ENCODE measurements around the gene ZBTB17.

Gene ZBTB17

DNA sequence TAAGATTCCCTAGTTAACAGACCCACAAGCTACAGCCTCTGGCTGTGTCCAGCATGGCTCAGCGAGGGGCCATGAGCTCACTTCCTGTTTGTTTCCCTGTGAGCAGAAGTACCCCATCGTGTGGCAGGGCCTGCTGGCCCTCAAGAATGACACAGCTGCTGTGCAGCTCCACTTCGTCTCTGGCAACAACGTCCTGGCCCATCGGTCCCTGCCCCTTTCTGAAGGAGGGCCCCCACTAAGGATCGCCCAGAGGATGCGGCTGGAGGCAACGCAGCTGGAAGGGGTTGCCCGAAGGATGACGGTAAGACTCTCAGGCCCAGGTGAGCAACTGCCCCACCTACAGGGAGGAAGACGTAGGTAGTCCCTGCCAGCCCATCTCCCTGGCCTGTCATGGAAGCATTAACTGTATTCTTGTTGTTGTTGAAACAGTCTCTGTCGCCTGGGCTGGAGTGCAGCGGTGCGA is 38.2 kb downstream of the ZBTB17 start:
- no peak for TF ChIP-seq EZH2phosphoT487 (IDR thresholded peaks at IDR 0.05; ENCODE audit: borderline replicate concordance, low read length)
- TF ChIP-seq, protein P1, sequence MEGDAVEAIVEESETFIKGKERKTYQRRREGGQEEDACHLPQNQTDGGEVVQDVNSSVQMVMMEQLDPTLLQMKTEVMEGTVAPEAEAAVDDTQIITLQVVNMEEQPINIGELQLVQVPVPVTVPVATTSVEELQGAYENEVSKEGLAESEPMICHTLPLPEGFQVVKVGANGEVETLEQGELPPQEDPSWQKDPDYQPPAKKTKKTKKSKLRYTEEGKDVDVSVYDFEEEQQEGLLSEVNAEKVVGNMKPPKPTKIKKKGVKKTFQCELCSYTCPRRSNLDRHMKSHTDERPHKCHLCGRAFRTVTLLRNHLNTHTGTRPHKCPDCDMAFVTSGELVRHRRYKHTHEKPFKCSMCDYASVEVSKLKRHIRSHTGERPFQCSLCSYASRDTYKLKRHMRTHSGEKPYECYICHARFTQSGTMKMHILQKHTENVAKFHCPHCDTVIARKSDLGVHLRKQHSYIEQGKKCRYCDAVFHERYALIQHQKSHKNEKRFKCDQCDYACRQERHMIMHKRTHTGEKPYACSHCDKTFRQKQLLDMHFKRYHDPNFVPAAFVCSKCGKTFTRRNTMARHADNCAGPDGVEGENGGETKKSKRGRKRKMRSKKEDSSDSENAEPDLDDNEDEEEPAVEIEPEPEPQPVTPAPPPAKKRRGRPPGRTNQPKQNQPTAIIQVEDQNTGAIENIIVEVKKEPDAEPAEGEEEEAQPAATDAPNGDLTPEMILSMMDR (IDR thresholded peaks at IDR 0.05; ENCODE audit: low read depth, low read length, poor library complexity, severe bottlenecking), result no peak
- H3K27ac ChIP-seq (ENCODE audit: low read depth, low read length), result no peak overlapping the region

DNA sequence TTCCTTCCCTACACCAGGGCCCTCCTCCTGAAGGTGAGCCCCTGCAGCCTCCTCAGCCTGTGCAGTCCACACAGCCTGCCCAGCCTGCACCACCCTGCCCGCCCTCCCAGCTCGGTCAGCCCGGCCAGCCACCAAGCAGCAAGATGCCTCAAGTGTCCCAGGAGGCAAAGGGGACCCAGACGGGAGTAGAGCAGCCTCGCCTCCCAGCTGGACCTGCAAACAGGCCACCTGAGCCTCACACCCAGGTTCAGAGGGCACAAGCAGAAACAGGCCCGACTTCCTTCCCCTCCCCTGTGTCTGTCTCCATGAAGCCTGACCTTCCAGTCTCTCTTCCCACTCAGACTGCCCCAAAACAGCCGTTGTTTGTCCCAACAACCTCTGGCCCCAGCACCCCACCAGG is 38.8 kb downstream of the ZBTB17 start:
- TF ChIP-seq EZH2phosphoT487 (IDR thresholded peaks at IDR 0.05; ENCODE audit: borderline replicate concordance, low read length), result no peak
- TF ChIP-seq, protein P1 (IDR thresholded peaks at IDR 0.05; ENCODE audit: low read depth, low read length, poor library complexity, severe bottlenecking), result no peak
- Histone ChIP-seq H3K36me3 (ENCODE audit: control insufficient read depth, low read length) (peaks cover 94% of the 10 kb centered on the region), H3K27ac (ENCODE audit: low read depth, low read length) (no peak overlapping the region)

More for the DNA sequence above, 38.2 kb downstream of the ZBTB17 start:
- no peaks in the 10 kb centered on the region for H3K27me3 ChIP-seq (ENCODE audit: control insufficient read depth, low read length)
- H3K9me3 ChIP-seq (ENCODE audit: control insufficient read depth, insufficient read depth, low read length), result no peaks in the 10 kb centered on the region
- H3K9me2 ChIP-seq (replicated peaks; ENCODE audit: control insufficient read depth, low read length), result no peaks in the 10 kb centered on the region
- no peaks in the 10 kb centered on the region for H3K4me1 ChIP-seq (ENCODE audit: control insufficient read depth, low read length)
- H4K20me1 ChIP-seq (ENCODE audit: control insufficient read depth, insufficient read depth, low read depth, low read length), result no peaks in the 10 kb centered on the region
- no peaks in the 10 kb centered on the region; the same call in 1 of the 2 replicates for H3K79me2 ChIP-seq (ENCODE audit: control insufficient read depth, low read length)
- peaks cover 9% of the 10 kb centered on the region; the same call in 1 of the 2 replicates for H3F3A ChIP-seq (ENCODE audit: control insufficient read depth, insufficient read depth)
- H3K4me3 ChIP-seq (ENCODE audit: low read length), result no peak overlapping the region
- no peak overlapping the region for H3K4me2 ChIP-seq (ENCODE audit: low read length)
- H3K36me3 ChIP-seq (ENCODE audit: control insufficient read depth, low read length), result peaks cover 94% of the 10 kb centered on the region

DNA sequence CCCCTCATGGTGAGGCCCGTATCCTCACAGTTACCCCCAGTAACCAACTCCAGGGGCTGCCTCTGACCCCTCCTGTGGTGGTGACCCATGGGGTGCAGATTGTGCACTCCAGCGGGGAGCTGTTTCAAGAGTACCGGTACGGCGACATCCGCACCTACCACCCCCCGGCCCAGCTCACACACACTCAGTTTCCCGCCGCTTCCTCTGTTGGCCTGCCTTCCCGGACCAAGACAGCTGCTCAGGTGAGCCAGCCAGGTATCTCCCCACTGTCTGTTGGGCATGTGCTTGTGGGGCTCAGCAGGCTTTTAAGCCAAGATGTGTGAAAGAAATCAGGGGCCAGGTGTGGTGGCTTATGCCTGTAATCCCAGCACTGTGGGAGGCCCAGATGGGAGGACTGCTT is 39.9 kb downstream of the ZBTB17 start:
- H3K36me3 ChIP-seq (ENCODE audit: control insufficient read depth, low read length), result peaks cover 94% of the 10 kb centered on the region
- peaks cover 9% of the 10 kb centered on the region; the same call in 1 of the 2 replicates for H3F3A ChIP-seq (ENCODE audit: control insufficient read depth, insufficient read depth)
- no peak overlapping the region for H3K4me3 ChIP-seq (ENCODE audit: low read length)
- H3K4me1 ChIP-seq (ENCODE audit: control insufficient read depth, low read length), result no peaks in the 10 kb centered on the region
- TF ChIP-seq, protein P1 (IDR thresholded peaks at IDR 0.05; ENCODE audit: low read depth, low read length, poor library complexity, severe bottlenecking), result no peak
- TF ChIP-seq EZH2phosphoT487 (IDR thresholded peaks at IDR 0.05; ENCODE audit: borderline replicate concordance, low read length), result no peak
- H3K27ac ChIP-seq (ENCODE audit: low read depth, low read length), result no peak overlapping the region
- no peaks in the 10 kb centered on the region for H4K20me1 ChIP-seq (ENCODE audit: control insufficient read depth, insufficient read depth, low read depth, low read length)
- no peak overlapping the region for H3K4me2 ChIP-seq (ENCODE audit: low read length)
- no peaks in the 10 kb centered on the region for H3K27me3 ChIP-seq (ENCODE audit: control insufficient read depth, low read length)
- no peaks in the 10 kb centered on the region for H3K9me2 ChIP-seq (replicated peaks; ENCODE audit: control insufficient read depth, low read length)
- H3K9me3 ChIP-seq (ENCODE audit: control insufficient read depth, insufficient read depth, low read length), result no peaks in the 10 kb centered on the region
- peaks cover 2% of the 10 kb centered on the region for H3K79me2 ChIP-seq (ENCODE audit: control insufficient read depth, low read length)

More for the DNA sequence above, 38.8 kb downstream of the ZBTB17 start:
- no peaks in the 10 kb centered on the region for H3K9me2 ChIP-seq (replicated peaks; ENCODE audit: control insufficient read depth, low read length)
- no peaks in the 10 kb centered on the region; the same call in 1 of the 2 replicates for H3K79me2 ChIP-seq (ENCODE audit: control insufficient read depth, low read length)
- no peaks in the 10 kb centered on the region for H3K4me1 ChIP-seq (ENCODE audit: control insufficient read depth, low read length)
- H3K4me2 ChIP-seq (ENCODE audit: low read length), result no peak overlapping the region
- H4K20me1 ChIP-seq (ENCODE audit: control insufficient read depth, insufficient read depth, low read depth, low read length), result no peaks in the 10 kb centered on the region
- H3K9me3 ChIP-seq (ENCODE audit: control insufficient read depth, insufficient read depth, low read length), result no peaks in the 10 kb centered on the region
- no peak overlapping the region for H3K4me3 ChIP-seq (ENCODE audit: low read length)
- H3F3A ChIP-seq (ENCODE audit: control insufficient read depth, insufficient read depth), result peaks cover 9% of the 10 kb centered on the region; the same call in 1 of the 2 replicates
- no peaks in the 10 kb centered on the region for H3K27me3 ChIP-seq (ENCODE audit: control insufficient read depth, low read length)

All from DOHH2 (cell line).